NCI-H2107 treated with DMSO at 0.1 percent for 48 hours (cell line): Measurements from ENCODE around the gene MEA1.
"Not testable (repeated sequence)": the region's sequence is repeated elsewhere in the genome, so short reads cannot be mapped to it uniquely, and the experiment has no call there.

ENCODE experiments used
- DNase-seq: peaks from one replicate; lab custom pipeline; 2025; ENCODE audit not compliant: unreplicated experiment; lab: John Stamatoyannopoulos, UW

The MEA1 gene

GRCh38 chr6:43013843-43014433 lies at the start of gene MEA1, which contains the start of gene KLHDC3:
Gene MEA1 (minus strand): TSS chr6:43013946. CDS start chr6:43013813, 133 bp downstream.
Gene KLHDC3 (plus strand): TSS chr6:43014249. CDS start chr6:43017193, 2,944 bp downstream.
- peak; percentile 93 for DNase-seq

- DNase-seq, result no peak
Measured at GRCh38 chr6:43062818-43063217, 49.1 kb upstream of the MEA1 start.

- no peak for DNase-seq
Measured at GRCh38 chr6:43061861-43062260, 48.1 kb upstream of the MEA1 start.

- DNase-seq, result no peak
Measured at GRCh38 chr6:43060755-43061633, 47.2 kb upstream of the MEA1 start.

- peak; percentile 65 for DNase-seq
Measured at GRCh38 chr6:43060034-43060754, 46.4 kb upstream of the MEA1 start.

GRCh38 chr6:43059168-43060033 lies 45.7 kb upstream of the MEA1 start, which contains the start of the genes KLC4 and MRPL2:
Gene KLC4 (plus strand): TSS chr6:43059631. CDS start chr6:43061336, 1,705 bp downstream.
Gene MRPL2 (minus strand): TSS chr6:43059434. CDS start chr6:43059381, 53 bp downstream.
- DNase-seq, result peak; percentile 91

- no peak for DNase-seq
Measured at GRCh38 chr6:43058531-43058930, 44.8 kb upstream of the MEA1 start.

- DNase-seq, result no peak
Measured at GRCh38 chr6:43055966-43056365, 42.2 kb upstream of the MEA1 start.

DNA sequence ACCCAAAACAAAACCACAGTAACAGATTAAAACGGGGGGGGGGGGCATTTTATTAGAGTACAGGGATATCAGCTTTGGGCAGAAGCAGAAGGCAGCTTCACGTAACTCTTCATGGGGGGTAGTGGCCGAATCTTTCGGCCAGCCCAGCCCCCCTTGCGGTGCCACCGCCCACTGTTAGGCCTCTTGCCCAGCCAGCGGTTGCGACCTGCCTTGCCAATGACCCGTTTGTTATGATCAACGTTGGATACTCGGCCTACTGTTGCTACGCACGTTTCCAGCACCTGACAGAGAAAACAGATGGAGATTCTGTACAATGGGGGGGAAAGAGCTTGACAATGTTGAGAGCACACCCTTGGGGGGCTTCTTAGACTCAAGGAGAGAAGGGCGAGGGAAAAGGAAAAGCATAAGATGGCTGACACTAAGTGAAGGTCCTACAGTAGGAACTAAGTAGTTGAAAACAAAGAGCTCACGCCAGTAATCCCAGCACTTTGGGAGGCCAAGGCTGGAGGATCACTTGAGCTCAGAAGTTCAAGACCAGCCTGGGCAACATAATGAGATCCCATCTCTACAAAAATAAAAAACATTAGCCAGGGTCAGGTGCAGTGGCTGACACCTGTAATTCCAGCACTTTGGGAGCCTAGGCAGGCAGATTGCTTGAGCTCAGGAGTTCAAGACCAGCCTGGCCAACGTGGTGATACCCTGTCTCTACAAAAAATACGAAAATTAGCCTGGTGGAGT lies 40.6 kb upstream of the MEA1 start:
- no peak for DNase-seq

- peak; percentile 64 for DNase-seq
Measured at GRCh38 chr6:43053545-43054205, 39.9 kb upstream of the MEA1 start, which contains the start of gene CUL7. Gene CUL7 (minus strand): TSS chr6:43053851. CDS start chr6:43052788, 1,063 bp downstream.

GRCh38 chr6:43052842-43053544 lies 39.2 kb upstream of the MEA1 start:
- DNase-seq, result no peak

- DNase-seq, result no peak
Measured at GRCh38 chr6:43052225-43052841, 38.6 kb upstream of the MEA1 start.

DNA sequence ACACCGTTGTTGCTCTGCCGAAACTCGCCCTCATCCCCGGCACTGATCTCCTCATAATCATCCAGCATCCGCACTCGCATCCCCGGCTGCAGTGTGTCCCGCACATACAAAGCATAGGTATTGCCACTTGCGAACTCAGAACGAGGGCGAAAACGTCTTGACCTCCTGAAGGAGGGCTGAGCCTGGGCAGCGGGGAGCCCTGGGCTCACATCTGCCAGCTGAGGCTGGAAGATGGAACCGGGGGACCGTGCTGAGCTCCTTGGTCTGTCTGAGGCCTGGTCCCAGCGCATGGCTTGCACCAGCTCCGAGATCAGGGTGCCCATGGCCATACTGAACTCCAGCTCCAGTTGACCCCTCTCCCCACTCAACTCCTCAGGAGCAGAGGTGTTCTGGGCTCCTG lies 37.2 kb upstream of the MEA1 start:
- no peak for DNase-seq

DNA sequence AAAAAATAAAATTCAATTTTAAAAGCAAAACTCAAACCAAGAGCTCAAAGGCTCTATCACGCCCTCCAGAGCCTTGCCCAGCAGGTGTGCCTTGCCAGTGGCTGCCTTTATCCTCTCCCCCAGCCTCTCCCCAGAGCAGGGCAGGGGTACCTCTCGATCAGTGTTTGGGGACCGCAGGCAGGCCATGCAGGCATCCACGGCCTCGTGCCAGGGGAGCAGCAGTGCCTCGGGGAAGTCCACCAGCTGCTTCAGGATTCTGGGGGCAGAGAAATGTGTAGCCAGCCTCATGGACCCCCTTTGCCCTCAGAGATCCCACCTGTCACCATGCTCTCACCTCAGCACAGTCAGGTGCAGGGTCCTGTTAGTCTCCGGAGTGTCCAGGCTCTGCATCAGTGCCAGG lies 34.3 kb upstream of the MEA1 start:
- DNase-seq, result no peak

GRCh38 chr6:43045371-43045930 lies 31.7 kb upstream of the MEA1 start:
- no peak for DNase-seq

GRCh38 chr6:43043310-43043709 lies 29.6 kb upstream of the MEA1 start:
- DNase-seq, result no peak

DNA sequence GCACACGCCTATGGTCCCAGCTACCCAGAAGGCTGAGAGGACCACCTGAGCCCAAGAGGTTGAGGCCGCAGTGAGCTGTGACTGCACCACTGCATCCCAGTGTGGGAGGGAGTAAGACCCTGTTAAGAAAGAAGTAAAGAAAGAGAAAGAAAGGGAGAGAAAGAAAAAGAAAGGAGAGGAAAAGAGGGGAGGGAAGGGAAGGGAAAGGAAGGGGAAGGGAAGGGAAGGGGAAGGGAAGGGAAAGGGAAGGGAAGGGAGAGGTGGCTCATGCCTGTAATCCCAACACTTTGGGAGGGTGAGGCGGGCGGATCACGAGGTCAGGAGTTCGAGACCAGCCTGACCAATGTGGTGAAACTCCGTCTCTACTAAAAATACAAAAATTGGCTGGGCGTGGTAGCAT lies 27.7 kb upstream of the MEA1 start:
- not testable (repeated sequence) for DNase-seq
